GM18526 (cell line): ENCODE data around the gene AHCY.

Experiments used
- POLR2A ChIP-seq: IDR thresholded peaks from 3 replicates; pipeline ENCODE4 v1.6.1; 2011; ENCODE audit not compliant: insufficient read length; ENCODE audit errors: extremely low read depth

AHCY gene

DNA sequence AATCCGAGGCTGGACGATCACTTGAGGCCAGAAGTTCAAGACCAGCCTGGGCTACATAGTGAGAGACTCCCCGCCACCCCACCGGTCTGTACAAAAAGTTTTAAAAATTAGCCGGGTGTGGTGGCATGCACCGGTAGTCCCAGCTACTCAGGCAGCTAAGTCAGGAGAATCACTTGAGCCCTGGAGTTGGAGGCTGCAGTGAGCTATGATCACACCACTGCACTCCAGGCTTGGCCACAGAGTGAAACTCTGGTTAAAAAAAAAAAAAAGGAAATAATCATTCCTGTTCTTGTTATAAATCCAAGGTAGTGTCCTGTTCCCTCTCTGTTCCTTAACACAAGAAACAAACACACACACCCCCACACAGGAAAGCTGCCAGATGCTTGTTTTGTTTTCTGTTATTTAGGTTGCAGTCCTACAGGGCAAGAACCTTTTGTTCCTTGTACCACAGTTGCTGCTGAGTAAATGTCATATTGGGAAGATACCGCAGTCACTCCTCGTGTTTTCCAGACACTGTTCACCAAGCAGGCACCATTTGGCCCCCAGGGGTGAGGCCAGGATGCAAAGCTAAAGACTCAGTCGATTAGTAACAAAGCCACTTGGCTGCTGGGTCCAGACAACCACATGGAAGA lies 33.0 kb downstream of the AHCY start:
- no peak for TF ChIP-seq POLR2A

- TF ChIP-seq POLR2A, result no peak
These were observed 34.1 kb downstream of the AHCY start for GRCh38 chr20:34268851-34269636.

DNA sequence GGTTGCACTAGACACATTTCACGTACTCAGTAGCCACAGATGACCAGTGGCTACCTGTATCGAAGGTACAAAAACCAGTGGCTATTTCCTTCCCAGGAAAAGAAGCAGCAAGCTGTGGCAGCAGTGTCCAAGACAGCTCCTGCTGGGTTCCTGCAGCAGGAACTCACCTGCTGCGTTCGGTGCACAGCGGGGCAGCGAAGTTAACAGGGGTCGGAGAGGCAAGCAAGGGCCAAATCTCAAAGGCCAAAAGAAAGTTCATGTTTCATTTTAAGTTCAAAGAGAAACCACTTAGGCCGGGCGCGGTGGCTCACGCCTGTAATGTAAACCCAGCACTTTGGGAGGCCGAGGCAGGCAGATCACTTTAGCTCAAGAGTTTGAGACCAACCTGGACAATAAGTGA lies 35.0 kb downstream of the AHCY start:
- TF ChIP-seq POLR2A, result no peak

DNA sequence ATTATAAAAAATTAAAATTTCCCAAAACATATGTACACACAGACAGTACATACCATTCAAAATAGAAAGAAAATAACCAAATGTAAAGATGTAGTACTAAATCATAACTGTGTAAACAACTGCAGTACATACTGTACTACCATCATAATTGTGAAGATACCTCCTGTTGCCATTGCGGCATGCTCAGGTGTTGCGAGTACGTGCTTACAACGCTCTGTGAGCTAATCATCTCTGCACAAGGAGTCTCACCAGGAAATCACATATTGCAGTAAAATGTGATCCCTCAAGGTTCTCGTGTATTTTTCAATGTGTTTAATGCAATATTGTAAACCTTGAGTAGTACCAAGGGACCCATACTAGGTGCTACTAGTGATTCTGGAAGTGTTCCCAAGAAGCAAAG lies 39.0 kb downstream of the AHCY start:
- TF ChIP-seq POLR2A, result no peak

GRCh38 chr20:34262488-34263288 lies 40.5 kb downstream of the AHCY start:
- no peak for TF ChIP-seq POLR2A

DNA sequence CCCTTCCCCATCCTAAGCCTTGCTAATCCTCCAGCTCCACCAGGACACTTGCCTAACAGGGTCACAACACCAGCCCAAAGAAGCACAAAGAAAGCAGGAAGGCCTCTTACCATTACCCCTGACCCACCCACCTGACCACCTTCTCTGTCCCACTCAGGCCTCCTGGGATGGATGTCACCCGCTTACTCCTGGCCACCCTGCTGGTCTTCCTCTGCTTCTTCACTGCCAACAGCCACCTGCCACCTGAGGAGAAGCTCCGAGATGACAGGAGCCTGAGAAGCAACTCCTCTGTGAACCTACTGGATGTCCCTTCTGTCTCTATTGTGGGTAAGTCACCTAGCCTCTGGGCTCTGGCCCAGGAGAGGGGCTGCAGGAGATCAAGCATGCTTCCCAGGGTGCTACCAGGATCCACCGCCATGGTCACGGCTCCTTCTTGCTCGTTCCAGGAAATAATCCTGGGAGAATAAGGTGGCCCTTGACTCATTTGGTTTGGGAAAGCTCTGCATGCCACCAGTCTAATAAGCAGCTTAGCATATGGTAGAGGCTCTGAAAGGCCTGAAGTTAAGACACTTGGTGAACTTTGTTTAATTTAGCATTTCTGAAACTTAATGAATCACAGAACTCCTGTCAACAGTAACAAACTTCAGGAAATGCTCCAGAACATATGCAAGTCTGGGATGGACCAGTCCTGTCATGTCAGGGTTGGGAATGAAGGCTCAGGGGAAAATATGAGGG lies 42.8 kb downstream of the AHCY start:
- TF ChIP-seq POLR2A, result no peak

DNA sequence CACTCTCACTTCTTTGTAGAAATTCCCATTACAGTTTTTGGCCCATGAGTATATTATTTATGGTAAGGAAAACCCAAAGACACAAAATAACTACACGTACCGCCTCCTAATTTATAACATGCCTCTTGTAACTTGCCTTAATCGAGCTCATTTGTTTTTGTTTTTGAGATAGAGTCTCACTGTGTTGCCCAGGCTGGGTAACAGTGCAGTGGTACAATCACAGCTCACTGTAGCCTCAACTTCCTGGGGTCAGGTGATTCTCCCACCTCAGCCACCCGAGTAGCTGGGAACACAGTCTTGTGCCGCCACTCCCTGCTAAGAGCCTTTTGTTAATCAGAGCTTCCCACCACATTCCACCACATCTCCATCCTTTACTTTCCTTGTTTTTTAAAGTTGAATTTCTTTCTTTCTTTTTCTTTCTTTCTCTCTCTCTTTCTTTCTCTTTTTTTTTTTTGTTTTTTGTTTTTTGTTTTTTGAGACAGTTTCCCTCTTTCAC lies 46.5 kb downstream of the AHCY start:
- TF ChIP-seq POLR2A, result no peak

GRCh38 chr20:34254979-34255378 lies 48.2 kb downstream of the AHCY start:
- no peak for TF ChIP-seq POLR2A

DNA sequence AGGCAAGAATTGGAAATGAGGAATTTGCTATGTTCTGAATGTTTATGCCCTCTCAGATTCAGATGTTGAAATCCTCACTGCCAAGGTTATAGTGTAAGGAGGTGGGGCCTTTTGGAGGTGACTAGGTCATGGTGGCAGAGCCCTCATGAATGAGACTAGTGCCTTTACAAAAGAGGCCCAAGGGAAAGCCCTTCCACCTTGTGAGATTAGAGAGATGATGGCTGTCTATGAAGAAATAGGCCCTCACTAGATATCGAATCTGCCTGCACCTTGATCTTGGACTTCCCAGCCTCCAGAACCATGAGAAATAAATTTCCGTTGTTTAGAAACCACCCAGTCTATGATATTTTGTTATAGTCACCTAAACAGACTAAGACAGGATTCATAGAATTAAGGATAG lies 51.5 kb downstream of the AHCY start:
- no peak for TF ChIP-seq POLR2A

DNA sequence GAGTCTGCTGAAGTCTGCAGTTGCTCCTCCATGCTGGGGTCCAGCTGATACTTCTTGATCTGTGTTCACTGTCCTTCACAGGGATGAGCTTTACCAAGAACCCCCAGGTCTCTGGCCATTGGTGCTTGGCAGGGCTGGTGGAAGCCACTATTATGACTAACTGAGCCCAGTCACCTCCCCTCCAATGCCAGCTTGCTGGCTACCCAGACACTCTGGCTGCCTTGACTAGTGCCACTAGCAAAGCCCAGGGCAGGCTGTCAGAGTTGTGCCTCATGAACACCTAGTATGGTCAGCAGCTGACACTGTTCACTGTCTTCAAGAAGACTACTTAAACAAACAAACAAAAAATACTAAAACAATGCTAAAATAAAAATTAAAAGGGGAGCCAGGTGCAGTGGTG lies 53.1 kb downstream of the AHCY start:
- no peak for TF ChIP-seq POLR2A

DNA sequence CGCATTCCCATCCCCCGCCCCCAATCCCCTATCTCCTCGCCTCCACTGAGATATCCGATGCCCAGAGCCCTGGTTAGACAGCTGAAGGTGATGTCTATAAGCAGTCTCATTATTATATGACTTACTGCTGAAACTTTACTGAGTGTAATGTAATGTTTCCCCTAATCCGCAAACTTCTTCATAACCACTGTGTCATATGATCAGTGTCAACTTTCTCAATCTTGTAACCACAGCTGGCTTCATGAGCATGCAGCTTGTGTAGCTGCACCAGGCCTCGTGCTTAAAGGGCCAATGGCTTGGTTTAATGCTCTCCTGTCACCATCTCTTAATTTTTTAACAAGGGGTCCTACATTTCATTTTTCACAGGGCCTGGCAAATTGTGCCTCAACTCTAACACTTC lies 53.9 kb downstream of the AHCY start:
- TF ChIP-seq POLR2A, result no peak

DNA sequence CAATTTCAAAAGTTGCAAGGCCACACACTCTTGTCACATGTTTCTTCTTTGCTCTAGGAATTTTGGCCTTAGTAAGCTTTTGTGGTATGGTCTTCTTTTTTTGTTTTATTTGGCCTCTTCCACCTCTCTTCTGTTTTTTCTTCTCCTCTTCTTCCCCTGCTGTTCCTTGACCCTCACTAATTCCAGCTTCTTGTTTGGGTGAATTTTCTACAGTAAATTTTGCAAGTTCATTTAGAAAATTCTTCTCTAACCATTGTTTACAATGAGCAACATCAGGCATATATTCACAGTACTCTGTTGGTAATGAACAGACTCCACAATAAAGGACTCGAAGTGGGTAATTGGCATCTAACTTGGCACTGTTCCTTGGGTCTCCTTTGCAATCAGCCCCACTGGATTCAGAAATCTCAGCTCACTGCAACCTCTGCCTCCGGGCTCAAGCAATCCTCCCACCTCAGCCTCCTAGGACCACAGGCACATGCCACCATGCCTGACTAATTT lies 57.0 kb downstream of the AHCY start:
- no peak for TF ChIP-seq POLR2A

GRCh38 chr20:34243377-34243776 lies 59.8 kb downstream of the AHCY start:
- no peak for TF ChIP-seq POLR2A

DNA sequence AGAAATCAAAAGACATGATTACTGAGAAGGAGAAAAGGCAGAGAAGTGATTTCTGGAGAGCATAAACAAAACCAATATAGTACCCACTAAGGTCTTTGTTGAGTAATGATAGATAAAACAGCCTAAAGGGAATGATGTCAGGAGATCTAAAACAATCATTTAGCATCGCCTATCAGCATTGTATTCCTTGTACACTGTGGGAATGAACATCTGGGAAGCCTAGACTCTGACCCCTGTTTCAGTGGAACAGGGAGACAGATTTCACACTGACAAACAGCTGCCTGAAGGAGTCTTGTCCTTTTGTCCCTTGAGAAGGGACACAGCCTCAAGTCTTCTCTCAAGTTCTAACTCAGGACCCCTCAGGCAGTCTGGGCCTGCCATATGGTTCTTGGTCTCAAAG lies 60.3 kb downstream of the AHCY start:
- TF ChIP-seq POLR2A, result no peak
